ENCODE results near the gene SLC6A6. TPM values are rescaled to one million over a fixed set of nuclear protein-coding genes. Genes with fewer than 3 reads are reported as not detected.

The SLC6A6 gene
- total and polyA plus RNA-seq, 12 donors, result 10.6 to 197 (median 85.6) TPM

- intact Hi-C loops (cut with DNase I), result no loop called here
- peaks cover 27 to 30% of the 10 kb centered on the region in 2 donors for H3K4me1 ChIP-seq (replicated peaks in 1 of 2)
- no peak for DNase-seq
- no peaks in the 10 kb centered on the region for H3K27me3 ChIP-seq
- peaks cover 0 to 23% of the 10 kb centered on the region in 2 donors for H3K36me3 ChIP-seq (replicated peaks in 1 of 2)
- H3K4me3 ChIP-seq, result no peak overlapping the region
- no peak overlapping the region for H3K27ac ChIP-seq
- TF ChIP-seq CTCF (IDR thresholded peaks at IDR 0.05), result no peak
- no peak for TF ChIP-seq POLR2A (IDR thresholded peaks at IDR 0.05)
- WGBS, 4 donors, result 81 to 86% (median 83%) methylated on average over 7 to 9 of the region's 9 CpGs
- H3K9me3 ChIP-seq (replicated peaks in 1 of 3), result no peaks in the 10 kb centered on the region
These were observed 55.6 kb downstream of the SLC6A6 start for GRCh38 chr3:14457999-14458398.

- Histone ChIP-seq H3K27me3 (no peaks in the 10 kb centered on the region), H3K36me3 (replicated peaks in 1 of 2) (peaks cover 0 to 30% of the 10 kb centered on the region in 2 donors), H3K27ac (no peak overlapping the region), H3K4me3 (no peak overlapping the region), H3K9me3 (replicated peaks in 1 of 3) (no peaks in the 10 kb centered on the region), H3K4me1 (replicated peaks in 1 of 2) (peaks cover 22 to 24% of the 10 kb centered on the region in 2 donors)
- no peak for DNase-seq
- WGBS, 4 donors, result 81 to 90% (median 84%) methylated on average over 10 to 11 of the region's 11 CpGs
- intact Hi-C loops (cut with DNase I), result no loop called here
- TF ChIP-seq CTCF (IDR thresholded peaks at IDR 0.05) (no peak), POLR2A (IDR thresholded peaks at IDR 0.05) (no peak)
These were observed 56.2 kb downstream of the SLC6A6 start for GRCh38 chr3:14458434-14459275.

- WGBS, 4 donors, result 85 to 95% (median 89%) methylated on average over 1 to 5 of the region's 5 CpGs
- DNase-seq, result no peak
- Histone ChIP-seq H3K27me3 (no peaks in the 10 kb centered on the region), H3K9me3 (replicated peaks in 1 of 3) (no peaks in the 10 kb centered on the region), H3K4me1 (replicated peaks in 1 of 2) (peaks cover 15 to 16% of the 10 kb centered on the region in 2 donors), H3K36me3 (replicated peaks in 1 of 2) (peaks cover 0 to 37% of the 10 kb centered on the region in 2 donors), H3K27ac (no peak overlapping the region), H3K4me3 (no peak overlapping the region)
- intact Hi-C loops (cut with DNase I), result no loop called here
- no peak for TF ChIP-seq CTCF (IDR thresholded peaks at IDR 0.05)
- no peak for TF ChIP-seq POLR2A (IDR thresholded peaks at IDR 0.05)
These were observed 57.0 kb downstream of the SLC6A6 start for GRCh38 chr3:14459384-14459783.

GRCh38 chr3:14459787-14460186 is 57.4 kb downstream of the SLC6A6 start:
- Histone ChIP-seq H3K4me3 (no peak overlapping the region), H3K36me3 (replicated peaks in 1 of 2) (peaks cover 0 to 41% of the 10 kb centered on the region in 2 donors), H3K27me3 (no peaks in the 10 kb centered on the region), H3K4me1 (replicated peaks in 1 of 2) (peaks cover 11 to 13% of the 10 kb centered on the region in 2 donors), H3K27ac (peak overlapping the region in 1 of 5 donors; percentile 45), H3K9me3 (replicated peaks in 1 of 3) (no peaks in the 10 kb centered on the region)
- intact Hi-C loops (cut with DNase I), result loop anchor here in 1 of 2 donors (5.0 kb wide), 1 partner anchor 62 kb away; no protein-coding TSS in a partner anchor
- WGBS, 4 donors, result 36 to 89% (median 77%) methylated on average over 3 of the region's 3 CpGs
- DNase-seq, result no peak
- TF ChIP-seq POLR2A (IDR thresholded peaks at IDR 0.05) (no peak), CTCF (IDR thresholded peaks at IDR 0.05) (no peak)
